ENCODE data around the gene SNU13.

DNA sequence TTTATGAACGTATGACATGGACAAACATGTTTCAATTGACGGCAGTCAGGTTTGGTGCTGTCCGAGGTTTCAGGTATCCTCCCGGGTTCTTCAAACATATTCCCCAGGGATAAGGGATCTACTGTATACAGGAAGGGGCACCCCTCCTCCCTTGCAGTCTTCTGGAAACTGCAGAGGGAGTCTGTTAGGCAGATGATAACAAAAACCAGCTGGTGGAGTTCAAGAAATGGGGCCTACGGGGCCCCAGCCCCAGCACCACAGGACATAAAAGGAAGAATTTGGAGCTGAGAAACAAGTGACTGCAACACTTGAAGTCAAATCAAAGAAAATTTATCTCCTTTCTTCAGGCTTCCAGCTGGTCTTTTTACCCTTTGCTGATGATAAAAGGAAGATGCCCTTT is 32.1 kb downstream of the SNU13 start:
- TF ChIP-seq POLR2A (IDR thresholded peaks at IDR 0.05) (no peak), CTCF (IDR thresholded peaks at IDR 0.05) (no peak), POLR2AphosphoS5 (IDR thresholded peaks at IDR 0.05) (no peak), EP300 (IDR thresholded peaks at IDR 0.05) (no peak)
